Smooth muscle cell of the brain vasculature (primary cell): ENCODE measurements around the gene DSCAML1.
"Not testable (repeated sequence)": the region's sequence is repeated elsewhere in the genome, so short reads cannot be mapped to it uniquely, and the experiment has no call there.

ENCODE experiments used
- DNase-seq: peaks from one replicate; pipeline ENCODE4 v3.0.0-alpha.2; 2012; ENCODE audit warnings: low read depth, low spot score

DSCAML1 gene

GRCh38 chr11:117819096-117820040, 22.4 kb upstream of the DSCAML1 start:
- DNase-seq = peak; percentile 41

- DNase-seq = no peak
Measured at GRCh38 chr11:117818041-117818873, 21.2 kb upstream of the DSCAML1 start.

GRCh38 chr11:117817368-117818040, 20.5 kb upstream of the DSCAML1 start:
- DNase-seq = peak; percentile 59

- DNase-seq = no peak
Measured at GRCh38 chr11:117816846-117817367, 19.9 kb upstream of the DSCAML1 start.

- DNase-seq = no peak
Measured at GRCh38 chr11:117816151-117816741, 19.2 kb upstream of the DSCAML1 start.

- DNase-seq = no peak
Measured at GRCh38 chr11:117815262-117815803, 18.3 kb upstream of the DSCAML1 start.

GRCh38 chr11:117814766-117815261, 17.8 kb upstream of the DSCAML1 start:
- DNase-seq = no peak

- DNase-seq = no peak
Measured at GRCh38 chr11:117814204-117814765, 17.3 kb upstream of the DSCAML1 start.

GRCh38 chr11:117810056-117810451, 13.0 kb upstream of the DSCAML1 start:
- not testable (repeated sequence) for DNase-seq

GRCh38 chr11:117809236-117810055, 12.4 kb upstream of the DSCAML1 start:
- DNase-seq = no peak

- DNase-seq = no peak
Measured at GRCh38 chr11:117808784-117809183, 11.8 kb upstream of the DSCAML1 start.

GRCh38 chr11:117807482-117808327, 10.7 kb upstream of the DSCAML1 start:
- peak; percentile 46 for DNase-seq

GRCh38 chr11:117806846-117807245, 9.8 kb upstream of the DSCAML1 start:
- no peak for DNase-seq

- no peak for DNase-seq
Measured at GRCh38 chr11:117805045-117805444, 8.0 kb upstream of the DSCAML1 start.

- DNase-seq = no peak
Measured at GRCh38 chr11:117803896-117804295, 6.9 kb upstream of the DSCAML1 start.

GRCh38 chr11:117799634-117800033, 2.6 kb upstream of the DSCAML1 start:
- DNase-seq = no peak

GRCh38 chr11:117796456-117796871, 552 bp downstream of the DSCAML1 start:
- DNase-seq = no peak

- DNase-seq = no peak
Measured at GRCh38 chr11:117795638-117796455, 1.2 kb downstream of the DSCAML1 start.
